ENCODE results near the gene TMEM163. TPM values are rescaled to one million over a fixed set of nuclear protein-coding genes. Genes with fewer than 3 reads are reported as not detected.

The TMEM163 gene
- total RNA-seq, 1 experiment from 2014 or later: 0.94 TPM

GRCh38 chr2:134406311-134406710 lies 312.5 kb downstream of the TMEM163 start:
- no peaks in the 10 kb centered on the region for H3K9me3 Mint-ChIP-seq

More at GRCh38 chr2:134406311-134406710, 312.5 kb downstream of the TMEM163 start:
- DNase-seq (ENCODE audit: low spot score): no peak
- TF ChIP-seq ZMAT4 (CRISPR knock-in tag; IDR thresholded peaks at IDR 0.05) (no peak), ATF3 (CRISPR knock-in tag; conservative IDR thresholded peaks at IDR 0.05) (no peak), ZNF416 (CRISPR knock-in tag; IDR thresholded peaks at IDR 0.05) (no peak), ZNF232 (CRISPR knock-in tag; IDR thresholded peaks at IDR 0.05) (no peak)
- ChIA-PET CTCF (interaction anchor here (0.8 to 1.4 kb wide), 2 partner anchors 14 to 45 kb away, joined by 3 to 4 read pairs; no protein-coding TSS in a partner anchor), POLR2A (no interaction called here)
- no peak for ATAC-seq
- peaks cover 4% of the 10 kb centered on the region for H3K4me1 Mint-ChIP-seq
- H3K27ac Mint-ChIP-seq: no peak overlapping the region
- H3K27me3 Mint-ChIP-seq (ENCODE audit: low read depth): no peaks in the 10 kb centered on the region
- peaks cover 9% of the 10 kb centered on the region for H3K36me3 Mint-ChIP-seq
- H3K4me3 Mint-ChIP-seq: no peak overlapping the region

Other genes starting within 250 kb of the TMEM163 start
- gene ACMSD, start 119.6 kb upstream of the TMEM163 start, total RNA-seq (2021): not detected in 3 replicates
- gene CCNT2, start 199.8 kb upstream of the TMEM163 start, total RNA-seq (2021): 38.1 to 42.3 TPM (median 39.2 TPM) in 3 replicates

Measured in WTC11 (cell line).